ENCODE data around the gene SEMA5A. TPM values are rescaled to one million over a fixed set of nuclear protein-coding genes. Genes with fewer than 3 reads are reported as not detected.

The SEMA5A gene
- total and polyA plus RNA-seq, 11 donors: 4.6 to 71.5 (median 33.8) TPM

- no peaks in the 10 kb centered on the region for H3K9me3 ChIP-seq
- intact Hi-C loops (cut with DNase I): no loop called here
- ATAC-seq (peak in 3 of 4 donors; percentile 45 to 72 (median 70)), DNase-seq (peak in 4 of 5 donors; percentile 37 to 74 (median 58))
- peak overlapping the region in 9 of 12 donors; percentile 16 to 61 (median 40) for H3K27ac ChIP-seq
- no peak overlapping the region for H3K4me3 ChIP-seq
- no peak for TF ChIP-seq CTCF (IDR thresholded peaks at IDR 0.05)
- no peak for TF ChIP-seq POLR2A (IDR thresholded peaks at IDR 0.05)
- peaks cover 0 to 66% (median 23%) of the 10 kb centered on the region in 12 donors for H3K4me1 ChIP-seq
- no peaks in the 10 kb centered on the region for H3K27me3 ChIP-seq
- no peaks in the 10 kb centered on the region for H3K36me3 ChIP-seq
- 27 to 44% (median 38%) methylated on average over 5 to 6 of the region's 6 CpGs for WGBS, 4 donors
These were observed 16.8 kb downstream of the SEMA5A start for GRCh38 chr5:9529041-9529480.

DNA sequence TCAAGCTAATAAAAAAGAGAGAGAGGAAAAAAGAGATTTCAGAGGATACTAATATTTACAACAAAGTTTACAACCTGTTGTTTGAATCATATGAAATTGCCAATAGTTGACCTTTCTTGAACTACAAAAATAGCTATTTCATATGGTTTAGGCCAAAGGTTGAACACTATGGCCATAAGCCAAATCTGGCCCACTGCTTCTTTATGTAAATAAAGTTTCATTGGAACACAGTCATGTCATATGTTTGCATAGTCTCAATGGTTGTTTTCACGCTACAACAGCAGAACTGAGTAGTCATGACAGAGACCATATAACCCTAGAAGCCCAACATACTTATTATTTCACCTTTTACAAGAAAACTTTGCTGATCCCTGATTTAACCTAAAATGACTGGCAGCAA is 20.9 kb downstream of the SEMA5A start:
- ATAC-seq: no peak
- WGBS, 4 donors: 85 to 96% (median 92%) methylated on average over 1 of the region's 1 CpG
- Histone ChIP-seq H3K4me3 (no peak overlapping the region), H3K27ac (peak overlapping the region in 4 of 12 donors; percentile 15 to 64 (median 34)), H3K36me3 (no peaks in the 10 kb centered on the region), H3K4me1 (peaks cover 0 to 44% (median 10%) of the 10 kb centered on the region in 12 donors), H3K27me3 (no peaks in the 10 kb centered on the region), H3K9me3 (no peaks in the 10 kb centered on the region)
- TF ChIP-seq POLR2A (IDR thresholded peaks at IDR 0.05) (no peak), CTCF (IDR thresholded peaks at IDR 0.05) (no peak)
- DNase-seq: no peak
- intact Hi-C loops (cut with DNase I): no loop called here

GRCh38 chr5:9523090-9523823 is 22.6 kb downstream of the SEMA5A start:
- 68 to 81% (median 75%) methylated on average over 7 of the region's 7 CpGs for WGBS, 4 donors
- no peak overlapping the region for H3K4me3 ChIP-seq
- TF ChIP-seq CTCF (IDR thresholded peaks at IDR 0.05): no peak
- no peak for TF ChIP-seq POLR2A (IDR thresholded peaks at IDR 0.05)
- peak overlapping the region in 4 of 12 donors; percentile 0 to 55 (median 24) for H3K27ac ChIP-seq
- no peaks in the 10 kb centered on the region for H3K27me3 ChIP-seq
- peaks cover 0 to 45% (median 10%) of the 10 kb centered on the region in 12 donors for H3K4me1 ChIP-seq
- no peaks in the 10 kb centered on the region for H3K36me3 ChIP-seq
- ATAC-seq: peak in 3 of 4 donors; percentile 29 to 69 (median 51)
- intact Hi-C loops (cut with DNase I): no loop called here
- no peak for DNase-seq
- H3K9me3 ChIP-seq: no peaks in the 10 kb centered on the region

GRCh38 chr5:9519537-9519936 is 26.3 kb downstream of the SEMA5A start:
- TF ChIP-seq POLR2A (IDR thresholded peaks at IDR 0.05): no peak
- TF ChIP-seq CTCF (IDR thresholded peaks at IDR 0.05): no peak
- H3K27me3 ChIP-seq: no peaks in the 10 kb centered on the region
- intact Hi-C loops (cut with DNase I): loop anchor here in 1 of 10 donors (10.0 kb wide), 1 partner anchor 155 kb away; no protein-coding TSS in a partner anchor
- 53 to 65% (median 55%) methylated on average over 4 of the region's 4 CpGs for WGBS, 4 donors
- peaks cover 0 to 45% (median 10%) of the 10 kb centered on the region in 12 donors for H3K4me1 ChIP-seq
- H3K36me3 ChIP-seq: no peaks in the 10 kb centered on the region
- H3K9me3 ChIP-seq: no peaks in the 10 kb centered on the region
- H3K4me3 ChIP-seq: no peak overlapping the region
- DNase-seq (peak in 2 of 5 donors; percentile 34 to 40), ATAC-seq (peak in 3 of 4 donors; percentile 20 to 56 (median 49))
- peak overlapping the region in 6 of 12 donors; percentile 5 to 35 (median 18) for H3K27ac ChIP-seq
